Measurements from ENCODE around the gene CRYL1.

- TF ChIP-seq, protein P1, sequence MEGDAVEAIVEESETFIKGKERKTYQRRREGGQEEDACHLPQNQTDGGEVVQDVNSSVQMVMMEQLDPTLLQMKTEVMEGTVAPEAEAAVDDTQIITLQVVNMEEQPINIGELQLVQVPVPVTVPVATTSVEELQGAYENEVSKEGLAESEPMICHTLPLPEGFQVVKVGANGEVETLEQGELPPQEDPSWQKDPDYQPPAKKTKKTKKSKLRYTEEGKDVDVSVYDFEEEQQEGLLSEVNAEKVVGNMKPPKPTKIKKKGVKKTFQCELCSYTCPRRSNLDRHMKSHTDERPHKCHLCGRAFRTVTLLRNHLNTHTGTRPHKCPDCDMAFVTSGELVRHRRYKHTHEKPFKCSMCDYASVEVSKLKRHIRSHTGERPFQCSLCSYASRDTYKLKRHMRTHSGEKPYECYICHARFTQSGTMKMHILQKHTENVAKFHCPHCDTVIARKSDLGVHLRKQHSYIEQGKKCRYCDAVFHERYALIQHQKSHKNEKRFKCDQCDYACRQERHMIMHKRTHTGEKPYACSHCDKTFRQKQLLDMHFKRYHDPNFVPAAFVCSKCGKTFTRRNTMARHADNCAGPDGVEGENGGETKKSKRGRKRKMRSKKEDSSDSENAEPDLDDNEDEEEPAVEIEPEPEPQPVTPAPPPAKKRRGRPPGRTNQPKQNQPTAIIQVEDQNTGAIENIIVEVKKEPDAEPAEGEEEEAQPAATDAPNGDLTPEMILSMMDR (IDR thresholded peaks at IDR 0.05; ENCODE audit: insufficient read depth, low read length) = no peak
- no peak for TF ChIP-seq REST (IDR thresholded peaks at IDR 0.05; ENCODE audit: insufficient replicate concordance, low read depth)
Observed at GRCh38 chr13:20570517-20570916, 44.9 kb upstream of the CRYL1 start.
